Adrenal gland (tissue), 12 donors: ENCODE data around the gene DYNLT2. TPM values are rescaled to one million over a fixed set of nuclear protein-coding genes. Genes with fewer than 3 reads are reported as not detected.
"Not testable (repeated sequence)": the region's sequence is repeated elsewhere in the genome, so short reads cannot be mapped to it uniquely, and the experiment has no call there.

Experiments
- DNase-seq, 7 donors: peaks; one replicate each; pipeline ENCODE4 v3.0.0-alpha.2; 2019 to 2020
- H3K27ac ChIP-seq, 5 donors: fragments of 200-600 bp; sonication (generic) in 4 of 5; 1 replicate in 3 of 5; 2 replicates in 2 of 5; pipeline versions ENCODE4 v1.5.1 to v1.8.0; 2016 to 2020; ENCODE audit warnings: mild to moderate bottlenecking in 1 of 5
- H3K27me3 ChIP-seq: fragments of 200-600 bp; 2 replicates; pipeline ENCODE4 v1.8.0; 2021
- H3K36me3 ChIP-seq, 2 donors: fragments of 200-600 bp; replicated peaks in 1 of 2; 1 replicate in 1 of 2; 2 replicates in 1 of 2; pipeline versions ENCODE4 v1.5.1 to v1.8.0; 2018 to 2022
- H3K4me1 ChIP-seq, 2 donors: fragments of 200-600 bp; replicated peaks in 1 of 2; 1 replicate in 1 of 2; 2 replicates in 1 of 2; pipeline versions ENCODE4 v1.5.1 to v1.8.0; 2018 to 2021
- H3K4me3 ChIP-seq, 4 donors: fragments of 200-600 bp; sonication (generic) in 3 of 4; one replicate each; pipeline ENCODE4 v1.5.1; 2016 to 2018
- H3K9me3 ChIP-seq, 3 donors: fragments of 200-600 bp; sonication (generic) in 1 of 3; replicated peaks in 1 of 3; 1 replicate in 2 of 3; 2 replicates in 1 of 3; pipeline versions ENCODE4 v1.5.1 to v1.8.0; 2016 to 2021
- CTCF ChIP-seq, 6 experiments: fragments of 450-650 bp in 4 of 6; fragments of 200-600 bp in 2 of 6; sonication (generic) in 1 of 6; IDR thresholded peaks; 1 replicate in 5 of 6; 2 replicates in 1 of 6; pipeline versions ENCODE4 v1.5.1 to v1.8.0; 2016 to 2021; ENCODE audit warnings: antibody characterized with exemption in 6 of 6, mild to moderate bottlenecking in 2 of 6, moderate library complexity in 1 of 6
- POLR2A ChIP-seq, 2 donors: fragments of 450-650 bp; IDR thresholded peaks; one replicate each; pipeline ENCODE4 v1.6.1; 2017; ENCODE audit warnings: antibody characterized with exemption in 2 of 2, mild to moderate bottlenecking in 2 of 2, moderate library complexity in 1 of 2
- WGBS, 4 donors: extraction: QIAGEN DNeasy Blood & Tissue Kit in 2 of 4; methylation state at CpG; one replicate each; pipeline versions ENCODE4 v1.1.5 to v1.1.7; 2013 to 2017; 5-methylcytosine and 5-hydroxymethylcytosine counted together
- intact Hi-C, 2 donors: fragments of 100-400 bp; cut with DNase I; formaldehyde crosslinking; loops; one replicate each; pipeline versions ENCODE4 v1.14.1 to v1.15.0; 2022 to 2023
- polyA plus RNA-seq, 3 donors: library from polyadenylated mRNA; stranded (reverse); fragments of 200-250 nt in 2 of 3; fragments of 350-450 nt in 1 of 3; fragmentation: Illumina TruSeq in 1 of 3; extraction: RNeasy Lipid Tissue Mini Kit (QIAGEN cat#74804) in 1 of 3; gene quantifications; one replicate each; pipeline ENCODE4 v1.2.3, GENCODE V29; 2013 to 2014
- total RNA-seq, 9 donors: library from RNA; depleted of rRNA in 4 of 9; stranded (reverse); fragments of >200 nt in 4 of 9; fragments of 120-200 nt in 1 of 9; fragmentation: NEBNext Ultra II Directional in 1 of 9; extraction: Animal tissue kit (Norgen Biotek cat#: 25700) in 1 of 9; gene quantifications; one replicate each; pipeline versions ENCODE4 v1.1.0 to v1.2.4, GENCODE V29; 2013 to 2023
- donor health status: healthy with polysubstance abuse.
- donor health status: Bipolar disorder and iron deficiency.
- donor health status: DM: yes; HTN: yes; CAD: no.
- donor health status: DM: no; HTN: no; CAD: no.
- donor health status: DM: no; HTN: no; CAD: no.
- donor health status: DM: yes; HTN: yes; CAD: no.

Gene DYNLT2
- total and polyA plus RNA-seq, 12 donors, result 0.14 to 4.6 (median 1.7) TPM

DNA sequence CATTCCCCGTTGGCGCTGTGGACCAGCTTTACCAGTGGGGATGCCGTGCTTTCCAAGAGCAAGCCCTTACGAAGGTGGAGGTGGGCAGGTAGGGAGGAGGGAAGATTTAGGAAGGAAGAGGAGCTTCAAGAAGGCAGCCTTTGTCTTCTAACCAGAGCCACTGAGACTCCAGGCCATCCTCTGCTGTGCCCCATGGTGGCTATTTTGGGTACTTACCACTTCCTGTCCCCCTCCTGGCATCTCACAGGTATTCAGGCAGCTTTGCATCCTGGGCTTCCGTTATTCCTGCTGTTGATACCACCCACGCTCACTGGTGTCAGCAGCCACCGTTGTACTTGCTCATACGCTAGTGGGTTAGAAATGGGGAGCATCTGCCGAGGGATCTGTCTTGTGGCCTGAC lies 23.0 kb upstream of the DYNLT2 start:
- Histone ChIP-seq H3K27ac (no peak overlapping the region), H3K27me3 (no peaks in the 10 kb centered on the region), H3K4me3 (no peak overlapping the region), H3K9me3 (no peaks in the 10 kb centered on the region), H3K4me1 (no peaks in the 10 kb centered on the region), H3K36me3 (peaks cover 0 to 34% of the 10 kb centered on the region in 2 donors)
- 86 to 98% (median 95%) methylated on average over 7 to 9 of the region's 9 CpGs for WGBS, 4 donors
- no peak for DNase-seq
- intact Hi-C loops, result no loop called here
- TF ChIP-seq CTCF (IDR thresholded peaks at IDR 0.05), result no peak
- no peak for TF ChIP-seq POLR2A (IDR thresholded peaks at IDR 0.05)

DNA sequence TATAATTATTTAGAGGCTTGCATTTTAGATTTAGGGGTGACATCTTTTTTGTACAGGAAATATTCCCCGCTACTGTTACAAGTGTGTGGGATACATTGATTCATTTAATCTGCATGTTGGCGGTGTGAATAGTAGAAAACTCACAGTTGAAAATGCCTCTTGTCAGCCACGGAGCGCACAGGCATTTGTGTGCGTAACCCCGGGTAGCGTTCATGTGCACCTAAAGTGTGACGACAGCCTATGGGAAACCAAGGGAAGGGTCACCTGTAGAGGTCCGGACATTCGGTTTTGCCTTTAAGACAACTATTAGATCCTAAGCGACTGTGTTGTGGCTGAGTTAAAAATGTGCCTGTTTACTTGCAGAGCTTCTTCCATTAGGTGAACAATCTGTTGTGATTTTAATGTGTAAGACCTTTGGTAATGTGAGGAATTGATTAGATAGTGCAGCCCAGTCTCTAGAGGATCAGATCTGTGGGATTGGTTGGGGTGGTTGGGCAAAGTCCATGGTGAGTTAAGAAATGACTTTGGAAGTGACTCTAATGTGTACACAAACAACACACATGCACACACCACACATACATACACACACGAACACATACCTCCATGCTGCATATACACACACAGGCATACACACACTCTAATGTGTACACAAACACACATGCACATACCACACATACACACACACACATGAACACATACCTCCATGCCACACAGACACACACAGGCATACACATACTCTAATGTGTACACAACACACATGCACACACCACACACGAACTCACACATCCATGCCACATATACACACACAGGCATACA lies 15.8 kb upstream of the DYNLT2 start:
- H3K4me1 ChIP-seq, result no peaks in the 10 kb centered on the region
- H3K9me3 ChIP-seq, result no peaks in the 10 kb centered on the region
- H3K27me3 ChIP-seq, result no peaks in the 10 kb centered on the region
- DNase-seq, result no peak
- no peak overlapping the region for H3K4me3 ChIP-seq
- intact Hi-C loops, result no loop called here
- TF ChIP-seq CTCF (IDR thresholded peaks at IDR 0.05) (no peak), POLR2A (IDR thresholded peaks at IDR 0.05) (no peak)
- WGBS, 4 donors, result 95 to 97% (median 96%) methylated on average over 13 of the region's 13 CpGs
- H3K27ac ChIP-seq, result no peak overlapping the region
- H3K36me3 ChIP-seq, result peaks cover 0 to 56% of the 10 kb centered on the region in 2 donors

- no peaks in the 10 kb centered on the region for H3K27me3 ChIP-seq
- no peak overlapping the region for H3K4me3 ChIP-seq
- no peaks in the 10 kb centered on the region for H3K4me1 ChIP-seq
- H3K9me3 ChIP-seq, result no peaks in the 10 kb centered on the region
- WGBS, 4 donors, result 70 to 86% (median 80%) methylated on average over 5 of the region's 5 CpGs
- TF ChIP-seq CTCF (IDR thresholded peaks at IDR 0.05) (no peak), POLR2A (IDR thresholded peaks at IDR 0.05) (no peak)
- H3K27ac ChIP-seq, result no peak overlapping the region
- intact Hi-C loops, result no loop called here
- no peak for DNase-seq
- H3K36me3 ChIP-seq, result peaks cover 0 to 49% of the 10 kb centered on the region in 2 donors
Observed at GRCh38 chr6:169766232-169766631, 14.9 kb upstream of the DYNLT2 start.

DNA sequence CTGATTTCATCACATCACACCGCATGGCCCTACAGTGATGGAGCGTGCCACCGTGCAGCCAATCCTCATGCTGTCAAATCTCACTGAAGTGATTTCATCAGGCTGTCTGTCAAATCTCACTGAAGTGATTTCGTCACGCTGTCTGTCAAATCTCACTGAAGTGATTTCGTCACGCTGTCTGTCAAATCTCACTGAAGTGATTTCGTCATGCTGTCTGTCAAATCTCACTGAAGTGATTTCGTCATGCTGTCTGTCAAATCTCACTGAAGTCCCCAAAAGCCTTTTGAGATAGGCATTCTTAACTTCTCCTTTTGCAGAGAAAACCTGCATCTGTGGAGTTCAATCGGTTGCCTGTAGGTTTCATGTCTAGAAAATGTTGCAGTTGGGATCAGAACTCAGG lies 14.4 kb upstream of the DYNLT2 start:
- H3K27me3 ChIP-seq, H3K27ac ChIP-seq, H3K4me3 ChIP-seq, H3K4me1 ChIP-seq, DNase-seq, H3K9me3 ChIP-seq, intact Hi-C loops: not testable (repeated sequence)
- WGBS, 4 donors, result 81 to 94% (median 85%) methylated on average over 10 of the region's 10 CpGs
- peaks cover 0 to 48% of the 10 kb centered on the region in 2 donors for H3K36me3 ChIP-seq

DNA sequence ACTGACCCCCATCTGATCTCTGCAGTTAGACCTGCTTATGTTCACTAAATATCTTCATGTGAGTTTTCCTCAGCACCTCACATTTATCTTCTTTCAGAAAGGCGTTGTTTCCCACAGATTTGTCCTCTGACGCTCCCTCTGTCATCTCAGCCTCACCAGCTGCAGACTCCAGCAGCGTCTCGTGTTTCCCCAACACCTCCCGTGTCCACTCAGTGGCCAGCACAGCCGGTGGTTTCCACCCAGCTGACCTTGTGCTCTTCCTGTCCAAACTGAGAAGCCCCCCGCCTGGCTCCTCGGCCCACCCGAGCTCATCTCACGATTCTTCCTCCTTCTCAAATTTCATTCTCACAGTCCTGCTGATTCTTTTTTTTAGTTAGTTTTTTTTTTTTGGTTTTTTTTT lies 12.5 kb upstream of the DYNLT2 start:
- Histone ChIP-seq H3K4me3 (no peak overlapping the region), H3K27me3 (no peaks in the 10 kb centered on the region), H3K36me3 (peaks cover 0 to 62% of the 10 kb centered on the region in 2 donors), H3K9me3 (no peaks in the 10 kb centered on the region), H3K27ac (no peak overlapping the region), H3K4me1 (no peaks in the 10 kb centered on the region)
- WGBS, 4 donors, result 78 to 90% (median 85%) methylated on average over 10 of the region's 10 CpGs
- intact Hi-C loops, result no loop called here
- no peak for TF ChIP-seq CTCF (IDR thresholded peaks at IDR 0.05)
- no peak for TF ChIP-seq POLR2A (IDR thresholded peaks at IDR 0.05)
- DNase-seq, result no peak
